Kidney epithelial cell (primary cell): Measurements from ENCODE around the gene DENND6B. TPM values are rescaled to one million over a fixed set of nuclear protein-coding genes. Genes with fewer than 3 reads are reported as not detected.

Source experiments
- DNase-seq: peaks from one replicate; pipeline ENCODE4 v3.0.0-alpha.2; 2010; ENCODE audit warnings: low read depth
- H3K27me3 ChIP-seq: 2 replicates; pipeline ENCODE4 v1.6.0; 2011; ENCODE audit warnings: low read length; ENCODE audit not compliant: control insufficient read depth, insufficient read depth
- H3K36me3 ChIP-seq: 2 replicates; pipeline ENCODE4 v1.5.1; 2011; ENCODE audit warnings: low read length; ENCODE audit not compliant: control insufficient read depth, insufficient read depth
- H3K4me3 ChIP-seq: 2 replicates; pipeline ENCODE4 v1.5.1; 2011; ENCODE audit warnings: low read depth, mild to moderate bottlenecking, control low read depth, low read length
- total RNA-seq: library from RNA; depleted of rRNA; stranded (reverse); fragments of >200 nt; gene quantifications from 2 replicates; pipeline ENCODE4 v1.2.3, GENCODE V29; 2015
- TF ChIP-seq, protein P1 (sequence below): IDR thresholded peaks from 2 replicates; pipeline ENCODE4 v1.5.1; 2011; ENCODE audit warnings: mild to moderate bottlenecking, moderate library complexity, low read length, control low read depth, inconsistent platforms; ENCODE audit not compliant: insufficient read depth, poor library complexity, severe bottlenecking

DENND6B gene
- total RNA-seq, 1 donor from 2014 or later: 4.5 TPM

DNA sequence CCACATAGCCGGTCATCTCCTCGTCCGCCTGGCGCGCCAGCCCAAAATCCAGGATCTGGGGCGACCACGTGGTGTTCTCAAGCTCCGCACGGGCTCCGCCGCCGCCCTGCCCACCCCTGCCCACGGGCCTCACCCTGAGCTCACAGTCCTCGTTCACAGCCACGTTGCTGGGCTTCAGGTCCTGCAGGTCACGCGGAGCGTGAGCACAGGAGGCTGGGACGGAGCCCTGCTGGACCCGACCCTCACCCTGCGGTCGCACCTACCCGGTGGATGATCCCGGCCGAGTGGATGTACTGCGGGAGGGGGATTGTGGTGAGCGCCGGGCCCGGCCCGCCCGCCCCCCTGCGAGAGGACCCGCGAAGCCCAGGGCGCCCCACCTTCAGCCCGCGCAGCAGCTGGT, 59.8 kb downstream of the DENND6B start:
- TF ChIP-seq, protein P1, sequence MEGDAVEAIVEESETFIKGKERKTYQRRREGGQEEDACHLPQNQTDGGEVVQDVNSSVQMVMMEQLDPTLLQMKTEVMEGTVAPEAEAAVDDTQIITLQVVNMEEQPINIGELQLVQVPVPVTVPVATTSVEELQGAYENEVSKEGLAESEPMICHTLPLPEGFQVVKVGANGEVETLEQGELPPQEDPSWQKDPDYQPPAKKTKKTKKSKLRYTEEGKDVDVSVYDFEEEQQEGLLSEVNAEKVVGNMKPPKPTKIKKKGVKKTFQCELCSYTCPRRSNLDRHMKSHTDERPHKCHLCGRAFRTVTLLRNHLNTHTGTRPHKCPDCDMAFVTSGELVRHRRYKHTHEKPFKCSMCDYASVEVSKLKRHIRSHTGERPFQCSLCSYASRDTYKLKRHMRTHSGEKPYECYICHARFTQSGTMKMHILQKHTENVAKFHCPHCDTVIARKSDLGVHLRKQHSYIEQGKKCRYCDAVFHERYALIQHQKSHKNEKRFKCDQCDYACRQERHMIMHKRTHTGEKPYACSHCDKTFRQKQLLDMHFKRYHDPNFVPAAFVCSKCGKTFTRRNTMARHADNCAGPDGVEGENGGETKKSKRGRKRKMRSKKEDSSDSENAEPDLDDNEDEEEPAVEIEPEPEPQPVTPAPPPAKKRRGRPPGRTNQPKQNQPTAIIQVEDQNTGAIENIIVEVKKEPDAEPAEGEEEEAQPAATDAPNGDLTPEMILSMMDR: no peak
- no peak for DNase-seq
- H3K4me3 ChIP-seq: no peak overlapping the region

DNA sequence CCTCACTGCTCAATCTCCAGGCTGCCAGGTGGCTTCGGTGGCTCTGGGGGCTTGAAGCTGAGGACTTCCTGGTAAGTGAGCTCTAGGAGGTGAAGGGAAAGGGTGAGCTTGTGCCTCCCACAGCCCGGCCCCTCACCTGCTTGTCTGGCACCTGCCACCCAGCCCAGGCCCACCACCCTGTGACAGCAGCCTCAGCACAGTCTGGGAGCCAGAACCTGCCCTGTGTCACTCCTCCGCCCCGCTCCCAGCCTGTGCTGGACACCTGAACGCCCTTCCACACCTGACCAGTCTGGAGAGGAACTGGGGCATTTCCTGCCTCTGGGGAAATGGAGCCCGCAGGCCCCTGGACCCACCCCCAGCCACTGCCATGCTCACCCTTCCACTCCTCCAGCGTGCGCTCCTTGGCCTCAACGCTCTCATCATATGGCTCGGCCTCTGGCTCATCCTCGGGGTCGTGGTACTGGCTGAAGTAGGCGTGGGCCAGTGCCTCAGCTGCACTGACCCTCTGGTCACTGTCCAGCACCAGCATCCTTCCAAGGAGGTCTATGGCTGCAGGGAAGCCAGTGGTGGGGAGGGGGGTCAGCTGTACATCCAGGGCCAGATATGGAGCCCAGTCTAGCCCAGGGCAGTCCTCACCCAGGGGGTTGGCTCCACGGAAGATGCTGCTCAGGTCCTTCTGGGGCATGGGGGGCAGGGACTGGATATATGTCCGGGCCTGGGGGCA, 61.7 kb downstream of the DENND6B start:
- no peak for DNase-seq
- TF ChIP-seq, protein P1: no peak
- Histone ChIP-seq H3K4me3 (no peak overlapping the region), H3K36me3 (no peaks in the 10 kb centered on the region), H3K27me3 (peaks cover 5% of the 10 kb centered on the region)

More for the DNA sequence above, 59.8 kb downstream of the DENND6B start:
- H3K27me3 ChIP-seq: peaks cover 5% of the 10 kb centered on the region
- H3K36me3 ChIP-seq: no peaks in the 10 kb centered on the region

DNA sequence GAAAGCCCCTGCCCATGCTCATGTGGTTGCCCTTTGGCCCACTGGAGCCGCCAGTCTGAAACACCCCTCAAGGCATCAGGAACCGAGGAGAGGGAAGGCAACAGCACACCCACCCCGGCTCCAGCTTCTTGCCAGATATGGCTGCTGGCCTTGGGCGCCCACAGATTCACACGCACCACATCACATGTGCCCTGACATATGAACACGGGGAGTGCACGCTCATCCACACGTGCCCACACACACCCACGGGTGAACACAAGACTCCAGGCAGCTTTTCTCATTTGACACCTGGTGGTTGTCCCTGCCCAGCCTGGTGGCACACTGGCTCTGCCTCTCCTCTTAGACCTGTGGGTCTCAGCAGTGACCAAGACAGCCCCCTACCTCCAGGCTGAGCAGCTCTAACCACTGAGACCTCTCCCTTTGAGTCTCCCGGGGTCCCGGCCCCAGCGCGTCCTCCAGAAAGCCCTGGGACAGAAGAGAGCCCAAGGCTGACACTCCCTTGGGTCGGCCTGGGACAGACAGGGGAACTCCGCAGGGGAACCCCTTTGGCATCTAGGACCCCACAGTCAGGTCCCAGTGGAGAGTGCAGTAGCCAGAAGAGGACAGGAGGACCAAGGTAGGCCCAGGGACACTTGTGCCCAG, 62.6 kb downstream of the DENND6B start:
- no peak for DNase-seq

DNA sequence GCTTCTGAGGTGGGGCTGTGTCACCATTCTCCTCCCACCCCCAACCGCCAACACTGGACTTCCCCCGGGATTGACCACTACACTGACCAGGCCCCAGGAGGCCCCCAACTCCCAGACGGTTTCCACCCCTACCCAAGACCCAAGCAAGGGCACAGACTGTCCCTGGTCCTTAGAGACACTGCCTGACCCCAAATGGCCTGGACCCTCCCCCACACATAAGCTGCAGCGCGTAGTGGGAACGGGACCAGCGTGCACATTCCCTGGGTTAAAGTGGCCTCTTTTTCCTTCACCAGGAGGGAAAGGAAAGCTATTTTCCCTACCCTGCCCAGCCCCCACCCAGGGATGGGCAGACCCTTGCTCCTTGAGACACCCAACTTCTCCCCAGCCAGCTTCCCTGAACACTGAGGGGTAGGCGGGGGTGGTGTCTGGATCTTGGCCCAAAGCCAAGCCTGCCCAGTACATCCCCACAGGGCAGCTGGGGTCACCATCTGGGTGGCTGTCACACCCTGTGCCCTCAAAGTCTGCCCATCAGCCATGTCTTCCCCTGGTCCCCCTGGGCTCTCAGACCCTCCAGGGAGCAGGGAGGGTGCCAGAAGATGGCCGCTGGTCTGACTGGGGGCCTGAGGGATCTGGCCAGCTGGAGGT, 63.7 kb downstream of the DENND6B start:
- H3K4me3 ChIP-seq: no peak overlapping the region
- no peak for DNase-seq
- no peaks in the 10 kb centered on the region for H3K36me3 ChIP-seq
- TF ChIP-seq, protein P1: no peak
- H3K27me3 ChIP-seq: peaks cover 5% of the 10 kb centered on the region

More for the DNA sequence above, 62.6 kb downstream of the DENND6B start:
- Histone ChIP-seq H3K4me3 (no peak overlapping the region), H3K27me3 (peaks cover 5% of the 10 kb centered on the region), H3K36me3 (no peaks in the 10 kb centered on the region)
- TF ChIP-seq, protein P1: no peak

DNA sequence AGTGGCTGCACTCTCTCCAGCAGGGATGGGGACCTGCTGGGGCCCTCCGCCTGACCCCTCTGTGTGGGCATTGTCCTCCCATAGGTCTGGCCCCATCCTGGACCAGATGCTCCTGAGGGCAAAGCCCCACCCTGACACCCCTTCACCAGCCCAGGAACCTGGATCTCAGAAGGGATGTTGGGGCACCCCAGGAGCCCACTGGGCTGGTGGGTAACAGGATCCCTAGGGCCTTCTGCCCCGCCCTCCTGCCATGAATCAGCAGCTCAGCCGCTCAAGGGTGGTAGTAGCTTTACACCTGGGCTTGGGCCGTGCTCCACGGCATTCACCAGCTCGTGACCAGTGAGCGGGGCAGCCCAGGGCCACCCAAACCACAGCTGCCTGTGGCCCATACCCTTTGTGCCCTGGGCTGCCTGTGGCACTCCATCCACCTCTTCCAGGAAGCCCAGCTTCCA, 64.3 kb downstream of the DENND6B start:
- no peak overlapping the region for H3K4me3 ChIP-seq
- H3K36me3 ChIP-seq: no peaks in the 10 kb centered on the region
- DNase-seq: no peak
- TF ChIP-seq, protein P1: no peak
- H3K27me3 ChIP-seq: peaks cover 5% of the 10 kb centered on the region
